Measurements from ENCODE around the gene HCFC2.
"Not testable (repeated sequence)": the region's sequence is repeated elsewhere in the genome, so short reads cannot be mapped to it uniquely, and the experiment has no call there.

Gene HCFC2

DNA sequence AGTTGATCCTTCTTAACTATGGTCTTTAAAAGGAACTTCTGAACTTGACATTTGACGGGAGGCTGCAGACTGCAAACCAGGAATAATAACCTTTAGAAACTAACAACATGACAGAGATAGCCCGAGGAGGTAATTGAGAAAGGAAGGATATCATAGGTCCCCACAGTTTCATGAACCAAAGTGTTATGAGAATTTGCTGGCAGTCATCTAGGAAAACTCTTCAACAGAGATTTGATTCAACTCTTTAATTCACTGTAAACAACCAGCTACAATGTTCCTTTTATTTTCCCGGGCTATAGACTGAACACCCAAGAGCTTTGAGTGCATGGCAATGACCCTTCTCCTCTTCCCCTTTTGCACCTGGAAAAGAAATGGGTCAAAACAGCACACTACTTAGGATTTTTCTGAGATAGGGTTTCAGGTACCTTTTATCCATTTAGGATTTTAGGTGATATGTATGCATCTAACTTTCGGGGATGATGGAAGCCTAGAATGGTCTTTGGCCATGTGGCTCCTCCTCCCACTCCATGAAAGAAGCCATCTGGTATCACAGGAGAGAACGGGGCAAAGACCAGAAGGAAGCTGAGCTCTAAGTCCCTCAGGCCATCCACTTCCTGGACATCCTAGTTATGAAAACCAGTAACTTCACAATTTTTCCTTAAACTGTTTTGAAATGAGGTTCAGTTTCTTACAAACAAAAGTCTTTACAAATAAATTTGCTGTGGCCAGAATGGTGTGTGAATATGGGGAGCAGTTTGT, 37.3 kb upstream of the HCFC2 start:
- peak overlapping the region; percentile 59 for H3K27ac ChIP-seq
- no peaks in the 10 kb centered on the region for H3K27me3 ChIP-seq (ENCODE audit: insufficient read depth, low read depth, severe bottlenecking)
- TF ChIP-seq, protein P1, sequence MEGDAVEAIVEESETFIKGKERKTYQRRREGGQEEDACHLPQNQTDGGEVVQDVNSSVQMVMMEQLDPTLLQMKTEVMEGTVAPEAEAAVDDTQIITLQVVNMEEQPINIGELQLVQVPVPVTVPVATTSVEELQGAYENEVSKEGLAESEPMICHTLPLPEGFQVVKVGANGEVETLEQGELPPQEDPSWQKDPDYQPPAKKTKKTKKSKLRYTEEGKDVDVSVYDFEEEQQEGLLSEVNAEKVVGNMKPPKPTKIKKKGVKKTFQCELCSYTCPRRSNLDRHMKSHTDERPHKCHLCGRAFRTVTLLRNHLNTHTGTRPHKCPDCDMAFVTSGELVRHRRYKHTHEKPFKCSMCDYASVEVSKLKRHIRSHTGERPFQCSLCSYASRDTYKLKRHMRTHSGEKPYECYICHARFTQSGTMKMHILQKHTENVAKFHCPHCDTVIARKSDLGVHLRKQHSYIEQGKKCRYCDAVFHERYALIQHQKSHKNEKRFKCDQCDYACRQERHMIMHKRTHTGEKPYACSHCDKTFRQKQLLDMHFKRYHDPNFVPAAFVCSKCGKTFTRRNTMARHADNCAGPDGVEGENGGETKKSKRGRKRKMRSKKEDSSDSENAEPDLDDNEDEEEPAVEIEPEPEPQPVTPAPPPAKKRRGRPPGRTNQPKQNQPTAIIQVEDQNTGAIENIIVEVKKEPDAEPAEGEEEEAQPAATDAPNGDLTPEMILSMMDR (IDR thresholded peaks at IDR 0.05; ENCODE audit: low read depth, low read length): no peak
- peak; percentile 14 for DNase-seq
- peak overlapping the region; percentile 23; the same call in 1 of the 2 replicates for H3K4me3 ChIP-seq (ENCODE audit: low read depth, low read length)
- H3K36me3 ChIP-seq: no peaks in the 10 kb centered on the region
- H3K9me3 ChIP-seq (ENCODE audit: severe bottlenecking): peaks cover 3% of the 10 kb centered on the region

DNA sequence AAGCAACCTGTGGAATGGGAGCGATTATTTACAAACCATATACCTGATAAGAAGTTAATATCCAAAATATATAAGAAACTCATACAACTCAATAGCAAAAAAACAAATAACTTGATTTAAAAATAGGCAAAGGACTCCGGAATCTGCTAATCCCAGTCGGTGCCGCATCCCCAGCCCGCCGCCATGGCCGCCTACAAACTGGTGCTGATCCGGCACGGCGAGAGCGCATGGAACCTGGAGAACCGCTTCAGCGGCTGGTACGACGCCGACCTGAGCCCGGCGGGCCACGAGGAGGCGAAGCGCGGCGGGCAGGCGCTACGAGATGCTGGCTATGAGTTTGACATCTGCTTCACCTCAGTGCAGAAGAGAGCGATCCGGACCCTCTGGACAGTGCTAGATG, 33.7 kb upstream of the HCFC2 start:
- not testable (repeated sequence) for H3K36me3 ChIP-seq; H3K27me3 ChIP-seq (ENCODE audit: insufficient read depth, low read depth, severe bottlenecking); H3K27ac ChIP-seq; H3K9me3 ChIP-seq (ENCODE audit: severe bottlenecking); H3K4me3 ChIP-seq (ENCODE audit: low read depth, low read length); DNase-seq

DNA sequence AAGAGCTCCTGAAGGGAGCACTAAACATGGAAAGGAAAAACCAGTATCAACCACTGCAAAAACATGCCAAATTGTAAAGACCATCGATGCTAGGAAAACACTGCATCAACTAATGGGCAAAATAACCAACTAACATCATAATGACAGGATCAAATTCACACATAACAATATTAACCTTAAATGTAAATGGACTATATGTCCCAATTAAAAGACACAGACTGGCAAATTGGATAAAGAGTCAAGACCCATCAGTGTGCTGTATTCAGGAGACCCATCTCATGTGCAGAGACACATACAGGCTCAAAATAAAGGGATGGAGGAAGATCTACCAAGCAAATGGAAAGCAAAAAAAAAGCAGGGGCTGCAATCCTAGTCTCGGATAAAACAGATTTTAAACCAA, 28.2 kb upstream of the HCFC2 start:
- H3K27ac ChIP-seq, H3K36me3 ChIP-seq: not testable (repeated sequence)

DNA sequence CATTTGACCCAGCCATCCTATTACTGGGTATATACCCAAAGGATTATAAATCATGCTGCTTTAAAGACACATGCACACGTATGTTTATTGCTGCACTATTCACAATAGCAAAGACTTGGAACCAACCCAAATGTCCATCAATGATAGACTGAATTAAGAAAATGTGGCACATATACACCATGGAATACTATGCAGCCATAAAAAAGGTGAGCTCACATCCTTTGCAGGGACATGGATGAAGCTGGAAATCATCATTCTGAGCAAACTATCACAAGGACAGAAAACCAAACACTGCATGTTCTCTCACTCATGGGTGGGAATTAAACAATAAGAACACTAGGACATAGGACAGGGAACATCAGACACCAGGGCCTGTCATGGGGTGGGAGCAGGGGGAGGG, 24.6 kb upstream of the HCFC2 start:
- not testable (repeated sequence) for DNase-seq; H3K4me3 ChIP-seq (ENCODE audit: low read depth, low read length); H3K36me3 ChIP-seq; H3K27me3 ChIP-seq (ENCODE audit: insufficient read depth, low read depth, severe bottlenecking); H3K27ac ChIP-seq; H3K9me3 ChIP-seq (ENCODE audit: severe bottlenecking)

More for the DNA sequence above, 28.2 kb upstream of the HCFC2 start:
- not testable (repeated sequence) for H3K9me3 ChIP-seq (ENCODE audit: severe bottlenecking); DNase-seq; H3K4me3 ChIP-seq (ENCODE audit: low read depth, low read length); H3K27me3 ChIP-seq (ENCODE audit: insufficient read depth, low read depth, severe bottlenecking)

DNA sequence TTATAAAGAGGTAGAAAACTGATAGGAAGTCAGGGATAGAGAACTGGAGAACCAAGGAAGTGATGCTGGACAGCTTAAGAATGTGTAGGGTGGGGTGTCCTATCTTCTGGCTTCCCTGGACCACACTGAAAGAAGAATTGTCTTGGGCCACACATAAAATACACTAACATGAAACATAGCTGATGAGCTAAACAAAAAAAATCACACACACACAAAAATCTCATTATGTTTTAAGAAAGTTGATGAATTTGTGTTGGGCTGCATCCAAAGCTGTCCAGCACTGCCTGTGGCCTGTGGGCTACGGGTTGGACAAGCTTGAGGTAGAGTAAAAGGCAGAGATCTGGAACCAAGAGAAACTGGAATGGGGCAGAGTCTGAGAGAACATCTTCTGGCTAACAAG, 21.8 kb upstream of the HCFC2 start:
- DNase-seq: no peak
- Histone ChIP-seq H3K4me3 (ENCODE audit: low read depth, low read length) (no peak overlapping the region), H3K27me3 (ENCODE audit: insufficient read depth, low read depth, severe bottlenecking) (no peaks in the 10 kb centered on the region), H3K36me3 (no peaks in the 10 kb centered on the region), H3K9me3 (ENCODE audit: severe bottlenecking) (no peaks in the 10 kb centered on the region), H3K27ac (no peak overlapping the region)
- TF ChIP-seq, protein P1 (IDR thresholded peaks at IDR 0.05; ENCODE audit: low read depth, low read length): no peak

DNA sequence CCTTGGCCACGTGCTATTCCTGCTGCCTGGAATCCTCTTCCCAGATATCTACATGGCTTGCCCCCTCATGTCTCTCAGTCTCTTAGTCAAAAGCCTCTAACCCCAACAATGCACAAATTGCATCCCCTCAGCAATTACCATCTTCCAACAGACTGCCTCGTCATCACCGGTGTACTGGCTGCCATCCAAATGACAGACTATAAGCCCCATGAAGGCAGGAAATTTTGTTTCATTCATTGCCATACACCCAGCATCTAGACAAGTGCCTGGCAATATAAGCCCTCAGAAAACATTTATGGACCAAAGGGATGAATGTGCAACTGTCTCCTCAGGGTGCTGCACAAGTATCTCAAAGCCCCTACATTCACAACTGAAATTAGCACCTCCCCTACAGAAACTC, 20.2 kb upstream of the HCFC2 start:
- H3K4me3 ChIP-seq (ENCODE audit: low read depth, low read length): no peak overlapping the region
- TF ChIP-seq, protein P1 (IDR thresholded peaks at IDR 0.05; ENCODE audit: low read depth, low read length): no peak
- no peak for DNase-seq
- H3K9me3 ChIP-seq (ENCODE audit: severe bottlenecking): no peaks in the 10 kb centered on the region
- H3K27me3 ChIP-seq (ENCODE audit: insufficient read depth, low read depth, severe bottlenecking): no peaks in the 10 kb centered on the region
- no peaks in the 10 kb centered on the region for H3K36me3 ChIP-seq
- H3K27ac ChIP-seq: no peak overlapping the region

DNA sequence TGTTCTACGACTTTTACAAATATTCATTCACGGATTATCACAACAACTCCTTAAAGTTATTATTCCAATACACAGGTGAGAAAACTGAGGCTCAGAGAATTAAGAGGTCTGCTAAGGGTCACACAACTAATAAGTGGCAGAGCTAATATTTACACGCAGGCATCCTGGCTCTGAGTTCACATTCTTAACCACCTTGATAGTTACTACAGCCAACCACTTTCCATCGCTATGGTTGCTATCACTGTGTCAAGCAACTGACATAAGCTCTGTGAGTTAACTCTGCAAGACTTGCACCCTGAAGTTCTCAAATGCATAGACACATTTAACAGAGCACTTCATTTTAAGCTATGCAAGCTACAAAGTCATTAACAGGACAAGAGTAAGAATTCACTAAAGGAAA, 18.0 kb upstream of the HCFC2 start:
- Histone ChIP-seq H3K27me3 (ENCODE audit: insufficient read depth, low read depth, severe bottlenecking) (no peaks in the 10 kb centered on the region), H3K9me3 (ENCODE audit: severe bottlenecking) (no peaks in the 10 kb centered on the region), H3K36me3 (no peaks in the 10 kb centered on the region), H3K27ac (no peak overlapping the region), H3K4me3 (ENCODE audit: low read depth, low read length) (no peak overlapping the region)
- TF ChIP-seq, protein P1 (IDR thresholded peaks at IDR 0.05; ENCODE audit: low read depth, low read length): no peak
- no peak for DNase-seq

Measured in WERI-Rb-1 (cell line).